Activated T-helper 9 cell treated with anti-CD3 and anti-CD28 coated beads, Interleukin-2, amount 50 U/mL, for 16 hours (primary cell): Measurements from ENCODE around the gene VPS35L.
A peak's percentile ranks its signal among the peaks of the same experiment; 100 is the strongest.

Experiments
- DNase-seq: peaks from one replicate; pipeline ENCODE4 v3.0.0-alpha.2; 2020; ENCODE audit warnings: low read depth

Gene VPS35L

GRCh38 chr16:19696328-19696727 lies 140.8 kb downstream of the VPS35L start:
- peak; percentile 17 for DNase-seq

- no peak for DNase-seq
These were observed 141.5 kb downstream of the VPS35L start for GRCh38 chr16:19696961-19697360.

- no peak for DNase-seq
These were observed 142.3 kb downstream of the VPS35L start for GRCh38 chr16:19697756-19698318.

GRCh38 chr16:19698480-19699465 lies 143.3 kb downstream of the VPS35L start:
- DNase-seq: no peak

GRCh38 chr16:19699472-19699871 lies 144.0 kb downstream of the VPS35L start:
- DNase-seq: no peak

- no peak for DNase-seq
These were observed 144.8 kb downstream of the VPS35L start for GRCh38 chr16:19700319-19700781.

- DNase-seq: no peak
These were observed 145.6 kb downstream of the VPS35L start for GRCh38 chr16:19701091-19701490.

GRCh38 chr16:19703172-19703889 lies 147.8 kb downstream of the VPS35L start:
- DNase-seq: no peak

- no peak for DNase-seq
These were observed 149.0 kb downstream of the VPS35L start for GRCh38 chr16:19704321-19705145.

- no peak for DNase-seq
These were observed 149.6 kb downstream of the VPS35L start for GRCh38 chr16:19705146-19705501.

- no peak for DNase-seq
These were observed 150.3 kb downstream of the VPS35L start for GRCh38 chr16:19705843-19706242.

GRCh38 chr16:19706846-19707245 lies 151.3 kb downstream of the VPS35L start:
- DNase-seq: no peak

- DNase-seq: no peak
These were observed 152.2 kb downstream of the VPS35L start for GRCh38 chr16:19707569-19708295.

GRCh38 chr16:19708296-19709205 lies 153.0 kb downstream of the VPS35L start:
- no peak for DNase-seq

GRCh38 chr16:19709381-19710136 lies 154.1 kb downstream of the VPS35L start:
- DNase-seq: no peak

GRCh38 chr16:19710191-19710908 lies 154.8 kb downstream of the VPS35L start:
- no peak for DNase-seq

GRCh38 chr16:19710991-19711545 lies 155.6 kb downstream of the VPS35L start:
- no peak for DNase-seq

- no peak for DNase-seq
These were observed 156.1 kb downstream of the VPS35L start for GRCh38 chr16:19711643-19712042.
